ENCODE measurements around the gene MEI1. TPM values are rescaled to one million over a fixed set of nuclear protein-coding genes. Genes with fewer than 3 reads are reported as not detected.
"Not testable (repeated sequence)": the region's sequence is repeated elsewhere in the genome, so short reads cannot be mapped to it uniquely, and the experiment has no call there.

Gene MEI1
- total RNA-seq, 1 donor from 2014 or later = 3.1 TPM

DNA sequence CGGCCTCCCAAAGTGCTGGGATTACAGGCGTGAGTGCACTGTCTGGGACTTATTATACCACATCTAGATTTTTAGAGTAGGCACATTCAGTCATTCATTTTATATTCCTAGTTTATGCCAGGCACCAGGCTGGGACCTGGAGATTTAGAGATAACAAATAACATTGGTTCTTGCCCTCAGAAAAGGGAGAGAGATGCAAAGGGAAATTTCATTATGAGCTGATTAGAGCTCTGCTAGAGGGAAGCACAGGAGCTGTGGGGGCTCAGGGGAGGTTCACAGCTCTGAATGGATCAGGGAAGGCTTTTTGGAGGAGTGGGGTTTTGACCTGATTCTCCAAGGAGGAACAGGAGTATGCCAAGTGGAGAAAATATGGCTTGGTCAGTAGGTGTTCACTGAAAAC is 32.3 kb downstream of the MEI1 start:
- Histone ChIP-seq H3K4me3 (ENCODE audit: low read length in 3 of 3) (no peak overlapping the region), H3K27me3 (ENCODE audit: control insufficient read depth in 3 of 3, insufficient read depth in 3 of 3, low read length in 3 of 3) (no peaks in the 10 kb centered on the region)

DNA sequence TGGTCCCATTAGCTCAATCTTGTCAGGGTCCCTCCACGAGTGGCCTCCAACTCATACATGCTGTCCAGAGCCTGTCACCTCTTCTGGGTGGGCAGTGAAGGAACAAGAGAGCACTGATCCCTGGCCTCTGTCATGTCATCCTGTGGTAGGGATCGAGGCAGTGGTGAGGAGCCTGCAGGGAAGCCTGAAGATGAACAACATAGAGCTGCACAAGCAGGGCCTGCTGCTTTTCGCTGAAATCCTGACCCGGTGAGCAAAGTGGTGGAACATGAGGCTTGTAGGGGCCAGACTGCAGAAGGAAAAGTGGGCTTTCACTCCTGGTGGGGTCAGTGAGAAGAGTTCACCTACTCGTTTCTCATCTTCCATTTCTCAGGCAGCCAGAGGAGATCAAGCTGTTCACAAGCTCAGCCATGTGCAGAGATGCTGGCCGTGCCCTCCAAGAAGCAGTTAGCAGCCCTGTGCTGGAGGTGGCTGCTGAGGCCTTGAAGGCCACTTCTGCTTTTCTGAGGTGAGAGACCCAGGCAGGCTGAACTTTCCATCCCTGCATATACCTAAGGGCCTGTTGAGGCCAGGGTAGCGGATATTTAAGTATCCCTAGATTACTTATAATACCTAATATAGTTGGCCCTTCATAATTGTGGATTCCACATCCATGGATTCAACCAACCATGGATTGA is 32.9 kb downstream of the MEI1 start:
- Histone ChIP-seq H3K36me3 (ENCODE audit: control insufficient read depth in 3 of 3, insufficient read depth in 3 of 3, low read length in 3 of 3) (no peaks in the 10 kb centered on the region), H3K4me1 (ENCODE audit: control insufficient read depth in 3 of 3, insufficient read depth in 3 of 3, low read length in 3 of 3) (no peaks in the 10 kb centered on the region), H3K4me3 (ENCODE audit: low read length in 3 of 3) (no peak overlapping the region), H3K27ac (ENCODE audit: low read depth, low read length) (no peak overlapping the region), H3K9ac (ENCODE audit: low read depth in 1 of 3, low read length in 3 of 3) (no peak overlapping the region), H3K27me3 (ENCODE audit: control insufficient read depth in 3 of 3, insufficient read depth in 3 of 3, low read length in 3 of 3) (no peaks in the 10 kb centered on the region), H3K9me3 (ENCODE audit: control insufficient read depth in 3 of 3, low read length in 3 of 3) (no peaks in the 10 kb centered on the region)

More for the DNA sequence above, 32.3 kb downstream of the MEI1 start:
- no peaks in the 10 kb centered on the region for H3K36me3 ChIP-seq (ENCODE audit: control insufficient read depth in 3 of 3, insufficient read depth in 3 of 3, low read length in 3 of 3)
- no peaks in the 10 kb centered on the region for H3K9me3 ChIP-seq (ENCODE audit: control insufficient read depth in 3 of 3, low read length in 3 of 3)
- no peaks in the 10 kb centered on the region for H3K4me1 ChIP-seq (ENCODE audit: control insufficient read depth in 3 of 3, insufficient read depth in 3 of 3, low read length in 3 of 3)
- H3K9ac ChIP-seq (ENCODE audit: low read depth in 1 of 3, low read length in 3 of 3) = no peak overlapping the region
- no peak overlapping the region for H3K27ac ChIP-seq (ENCODE audit: low read depth, low read length)

- not testable (repeated sequence) for H3K4me1 ChIP-seq (ENCODE audit: control insufficient read depth in 3 of 3, insufficient read depth in 3 of 3, low read length in 3 of 3); H3K27me3 ChIP-seq (ENCODE audit: control insufficient read depth in 3 of 3, insufficient read depth in 3 of 3, low read length in 3 of 3)
Measured at GRCh38 chr22:41733241-41733640, 33.9 kb downstream of the MEI1 start.

GRCh38 chr22:41739576-41739975 is 40.3 kb downstream of the MEI1 start:
- H3K27ac ChIP-seq (ENCODE audit: low read depth, low read length) = no peak overlapping the region
- H3K36me3 ChIP-seq (ENCODE audit: control insufficient read depth in 3 of 3, insufficient read depth in 3 of 3, low read length in 3 of 3) = no peaks in the 10 kb centered on the region
- H3K4me1 ChIP-seq (ENCODE audit: control insufficient read depth in 3 of 3, insufficient read depth in 3 of 3, low read length in 3 of 3) = no peaks in the 10 kb centered on the region
- H3K9me3 ChIP-seq (ENCODE audit: control insufficient read depth in 3 of 3, low read length in 3 of 3) = no peaks in the 10 kb centered on the region
- H3K9ac ChIP-seq (ENCODE audit: low read depth in 1 of 3, low read length in 3 of 3) = no peak overlapping the region
- peaks cover 0 to 3% (median 0%) of the 10 kb centered on the region in 3 donors for H3K27me3 ChIP-seq (ENCODE audit: control insufficient read depth in 3 of 3, insufficient read depth in 3 of 3, low read length in 3 of 3)
- H3K4me3 ChIP-seq (ENCODE audit: low read length in 3 of 3) = no peak overlapping the region

More at GRCh38 chr22:41733241-41733640, 33.9 kb downstream of the MEI1 start:
- not testable (repeated sequence) for H3K4me3 ChIP-seq (ENCODE audit: low read length in 3 of 3); H3K27ac ChIP-seq (ENCODE audit: low read depth, low read length); H3K9me3 ChIP-seq (ENCODE audit: control insufficient read depth in 3 of 3, low read length in 3 of 3); H3K9ac ChIP-seq (ENCODE audit: low read depth in 1 of 3, low read length in 3 of 3); H3K36me3 ChIP-seq (ENCODE audit: control insufficient read depth in 3 of 3, insufficient read depth in 3 of 3, low read length in 3 of 3)

DNA sequence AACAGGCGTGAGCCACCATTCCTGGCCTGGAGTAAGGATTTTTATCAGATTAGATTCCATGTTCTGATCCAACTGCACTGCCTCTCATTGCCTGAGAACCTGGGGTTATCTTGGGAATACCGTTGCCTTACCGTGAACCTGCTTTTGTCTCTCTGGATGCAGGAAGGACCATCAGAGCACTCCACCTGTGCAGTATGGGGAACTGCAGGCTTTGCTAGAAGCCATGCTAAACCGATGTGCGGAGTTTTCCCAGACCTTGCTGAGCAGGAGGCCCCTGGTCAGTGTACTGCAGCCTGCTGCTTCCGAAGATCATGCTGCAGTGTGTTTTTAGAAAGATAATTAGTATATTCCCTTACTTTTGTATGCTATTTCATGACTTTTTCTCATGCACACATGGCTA is 43.6 kb downstream of the MEI1 start:
- no peaks in the 10 kb centered on the region for H3K36me3 ChIP-seq (ENCODE audit: control insufficient read depth in 3 of 3, insufficient read depth in 3 of 3, low read length in 3 of 3)
- no peaks in the 10 kb centered on the region for H3K9me3 ChIP-seq (ENCODE audit: control insufficient read depth in 3 of 3, low read length in 3 of 3)
- no peaks in the 10 kb centered on the region for H3K4me1 ChIP-seq (ENCODE audit: control insufficient read depth in 3 of 3, insufficient read depth in 3 of 3, low read length in 3 of 3)
- peaks cover 0 to 3% (median 0%) of the 10 kb centered on the region in 3 donors for H3K27me3 ChIP-seq (ENCODE audit: control insufficient read depth in 3 of 3, insufficient read depth in 3 of 3, low read length in 3 of 3)
- no peak overlapping the region for H3K4me3 ChIP-seq (ENCODE audit: low read length in 3 of 3)
- no peak overlapping the region for H3K9ac ChIP-seq (ENCODE audit: low read depth in 1 of 3, low read length in 3 of 3)
- no peak overlapping the region for H3K27ac ChIP-seq (ENCODE audit: low read depth, low read length)

GRCh38 chr22:41745968-41746367 is 46.7 kb downstream of the MEI1 start:
- H3K36me3 ChIP-seq (ENCODE audit: control insufficient read depth in 3 of 3, insufficient read depth in 3 of 3, low read length in 3 of 3) = no peaks in the 10 kb centered on the region
- no peaks in the 10 kb centered on the region for H3K9me3 ChIP-seq (ENCODE audit: control insufficient read depth in 3 of 3, low read length in 3 of 3)
- H3K27ac ChIP-seq (ENCODE audit: low read depth, low read length) = no peak overlapping the region
- no peak overlapping the region for H3K9ac ChIP-seq (ENCODE audit: low read depth in 1 of 3, low read length in 3 of 3)
- H3K4me3 ChIP-seq (ENCODE audit: low read length in 3 of 3) = no peak overlapping the region
- H3K27me3 ChIP-seq (ENCODE audit: control insufficient read depth in 3 of 3, insufficient read depth in 3 of 3, low read length in 3 of 3) = peaks cover 0 to 5% (median 3%) of the 10 kb centered on the region in 3 donors
- no peaks in the 10 kb centered on the region for H3K4me1 ChIP-seq (ENCODE audit: control insufficient read depth in 3 of 3, insufficient read depth in 3 of 3, low read length in 3 of 3)

- no peak overlapping the region for H3K9ac ChIP-seq (ENCODE audit: low read depth in 1 of 3, low read length in 3 of 3)
Measured at GRCh38 chr22:41746567-41747400, 47.5 kb downstream of the MEI1 start.

DNA sequence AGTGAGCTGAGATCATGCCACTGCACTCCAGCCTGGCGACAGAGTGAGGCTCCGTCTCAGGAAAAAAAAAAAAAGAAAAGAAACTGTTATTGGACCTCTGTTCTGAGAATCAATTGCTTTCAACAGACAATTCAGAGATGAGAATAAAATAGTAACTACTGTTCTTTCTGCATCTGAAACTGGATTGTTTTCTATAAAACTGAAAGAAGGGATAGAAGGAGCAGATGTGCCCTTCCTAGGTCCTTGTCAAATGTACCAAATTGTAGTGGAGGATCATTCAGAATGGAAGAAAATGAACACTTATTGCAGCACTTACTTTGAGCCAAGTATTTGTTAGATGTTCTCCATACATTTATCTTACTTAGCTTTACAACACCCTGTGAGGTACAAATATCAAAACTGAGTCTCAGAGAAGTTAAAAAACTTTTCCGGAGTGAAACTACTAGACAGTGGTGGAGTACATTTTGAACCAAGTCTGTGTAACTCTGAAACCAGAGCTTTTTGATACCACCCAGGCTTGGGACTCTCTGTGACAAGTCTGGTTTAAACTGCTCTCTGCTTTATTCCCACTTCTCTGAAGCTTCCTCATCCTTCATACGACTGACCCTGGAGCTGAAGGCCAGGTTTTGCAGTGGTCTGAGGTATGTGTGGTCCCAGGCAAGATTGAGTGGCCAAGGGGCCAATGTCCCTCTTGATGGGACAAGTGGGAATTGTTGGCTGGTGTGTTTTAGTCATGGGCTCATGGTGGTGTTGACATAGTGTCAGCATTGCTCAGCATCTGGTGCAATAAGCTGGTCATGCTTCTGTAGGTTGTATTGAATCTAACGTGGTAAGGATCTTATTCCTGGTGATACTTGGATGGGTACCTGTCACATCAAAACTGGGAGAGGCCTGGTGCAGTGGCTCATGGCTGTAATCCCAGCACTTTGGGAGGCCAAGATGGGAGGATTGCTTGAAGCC is 53.0 kb downstream of the MEI1 start:
- no peak overlapping the region for H3K9ac ChIP-seq (ENCODE audit: low read depth in 1 of 3, low read length in 3 of 3)
- H3K4me1 ChIP-seq (ENCODE audit: control insufficient read depth in 3 of 3, insufficient read depth in 3 of 3, low read length in 3 of 3) = no peaks in the 10 kb centered on the region
- no peak overlapping the region for H3K27ac ChIP-seq (ENCODE audit: low read depth, low read length)
- peaks cover 0 to 3% (median 3%) of the 10 kb centered on the region in 3 donors for H3K27me3 ChIP-seq (ENCODE audit: control insufficient read depth in 3 of 3, insufficient read depth in 3 of 3, low read length in 3 of 3)
- H3K9me3 ChIP-seq (ENCODE audit: control insufficient read depth in 3 of 3, low read length in 3 of 3) = no peaks in the 10 kb centered on the region
- no peak overlapping the region for H3K4me3 ChIP-seq (ENCODE audit: low read length in 3 of 3)
- no peaks in the 10 kb centered on the region for H3K36me3 ChIP-seq (ENCODE audit: control insufficient read depth in 3 of 3, insufficient read depth in 3 of 3, low read length in 3 of 3)

More at GRCh38 chr22:41746567-41747400, 47.5 kb downstream of the MEI1 start:
- H3K4me3 ChIP-seq (ENCODE audit: low read length in 3 of 3) = no peak overlapping the region
- no peaks in the 10 kb centered on the region for H3K4me1 ChIP-seq (ENCODE audit: control insufficient read depth in 3 of 3, insufficient read depth in 3 of 3, low read length in 3 of 3)
- H3K36me3 ChIP-seq (ENCODE audit: control insufficient read depth in 3 of 3, insufficient read depth in 3 of 3, low read length in 3 of 3) = no peaks in the 10 kb centered on the region
- no peak overlapping the region for H3K27ac ChIP-seq (ENCODE audit: low read depth, low read length)
- H3K9me3 ChIP-seq (ENCODE audit: control insufficient read depth in 3 of 3, low read length in 3 of 3) = no peaks in the 10 kb centered on the region
- H3K27me3 ChIP-seq (ENCODE audit: control insufficient read depth in 3 of 3, insufficient read depth in 3 of 3, low read length in 3 of 3) = peaks cover 0 to 6% (median 3%) of the 10 kb centered on the region in 3 donors

DNA sequence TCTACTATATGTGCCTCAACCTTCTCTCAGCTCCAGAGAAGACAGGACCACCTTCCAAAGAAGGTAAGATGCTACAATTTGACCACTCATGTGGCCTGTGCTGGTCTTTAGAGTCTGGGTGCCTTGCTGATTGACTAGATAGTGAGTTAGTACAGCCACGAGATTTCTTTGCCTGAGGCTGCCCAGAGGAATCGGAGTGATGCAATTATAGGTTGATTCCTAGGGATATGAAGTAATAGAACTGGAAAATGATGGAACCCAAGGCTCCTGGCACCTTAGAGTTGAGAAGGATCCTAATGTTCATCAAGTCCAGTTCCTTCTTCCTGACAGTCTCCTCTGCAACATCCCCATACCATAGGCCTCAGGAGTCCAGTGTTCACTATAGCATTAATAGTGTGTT is 54.7 kb downstream of the MEI1 start:
- Histone ChIP-seq H3K27ac (ENCODE audit: low read depth, low read length) (no peak overlapping the region), H3K4me1 (ENCODE audit: control insufficient read depth in 3 of 3, insufficient read depth in 3 of 3, low read length in 3 of 3) (no peaks in the 10 kb centered on the region), H3K9ac (ENCODE audit: low read depth in 1 of 3, low read length in 3 of 3) (no peak overlapping the region), H3K9me3 (ENCODE audit: control insufficient read depth in 3 of 3, low read length in 3 of 3) (no peaks in the 10 kb centered on the region), H3K4me3 (ENCODE audit: low read length in 3 of 3) (no peak overlapping the region), H3K27me3 (ENCODE audit: control insufficient read depth in 3 of 3, insufficient read depth in 3 of 3, low read length in 3 of 3) (peaks cover 0 to 7% (median 3%) of the 10 kb centered on the region in 3 donors), H3K36me3 (ENCODE audit: control insufficient read depth in 3 of 3, insufficient read depth in 3 of 3, low read length in 3 of 3) (no peaks in the 10 kb centered on the region)

Measured in skeletal muscle tissue (tissue), 4 donors.